CD4-positive, alpha-beta T cell treated with Interleukin-15 for 4 hours (primary cell): ENCODE measurements around the gene CLP1.
A peak's percentile ranks its signal among the peaks of the same experiment; 100 is the strongest.
"Not testable (repeated sequence)": the region's sequence is repeated elsewhere in the genome, so short reads cannot be mapped to it uniquely, and the experiment has no call there.

ENCODE experiments used
- DNase-seq: peaks from one replicate; pipeline ENCODE4 v3.0.0-alpha.2; 2020; ENCODE audit warnings: low spot score

Gene CLP1

GRCh38 chr11:57667117-57667735 is 9.7 kb downstream of the CLP1 start:
- DNase-seq = peak; percentile 96

GRCh38 chr11:57667736-57668433 is 10.3 kb downstream of the CLP1 start, which contains the start of gene ZDHHC5:
ZDHHC5 (plus strand) TSS chr11:57668114; CDS start chr11:57673091, 4,977 bp downstream.
- peak; percentile 100 for DNase-seq

GRCh38 chr11:57668434-57668782 is 10.8 kb downstream of the CLP1 start:
- peak; percentile 16 for DNase-seq

- no peak for DNase-seq
Observed at GRCh38 chr11:57674251-57674650, 16.7 kb downstream of the CLP1 start.

- no peak for DNase-seq
Observed at GRCh38 chr11:57675176-57675941, 17.8 kb downstream of the CLP1 start.

GRCh38 chr11:57679396-57679795 is 21.8 kb downstream of the CLP1 start:
- no peak for DNase-seq

GRCh38 chr11:57680552-57680874 is 23.0 kb downstream of the CLP1 start:
- no peak for DNase-seq

GRCh38 chr11:57681168-57681567 is 23.6 kb downstream of the CLP1 start:
- DNase-seq = no peak

- DNase-seq = not testable (repeated sequence)
Observed at GRCh38 chr11:57690474-57690873, 32.9 kb downstream of the CLP1 start.

- no peak for DNase-seq
Observed at GRCh38 chr11:57698843-57699365, 41.3 kb downstream of the CLP1 start.

- DNase-seq = no peak
Observed at GRCh38 chr11:57699813-57700212, 42.3 kb downstream of the CLP1 start.

- DNase-seq = no peak
Observed at GRCh38 chr11:57700425-57700824, 42.9 kb downstream of the CLP1 start.

- DNase-seq = no peak
Observed at GRCh38 chr11:57703341-57703740, 45.8 kb downstream of the CLP1 start.

- DNase-seq = no peak
Observed at GRCh38 chr11:57704932-57705331, 47.4 kb downstream of the CLP1 start.

- not testable (repeated sequence) for DNase-seq
Observed at GRCh38 chr11:57705432-57705831, 47.9 kb downstream of the CLP1 start.

GRCh38 chr11:57709802-57710367 is 52.3 kb downstream of the CLP1 start:
- DNase-seq = no peak
